Neural progenitor cell (in vitro differentiated cells): ENCODE results near the gene PTCH1. TPM values are rescaled to one million over a fixed set of nuclear protein-coding genes. Genes with fewer than 3 reads are reported as not detected.

Source experiments
- DNase-seq: peaks from one replicate; pipeline ENCODE4 v3.0.0-alpha.2; 2016; ENCODE audit warnings: low spot score
- H2AFZ ChIP-seq: fragments of 200-600 bp; sonication (generic); replicated peaks from 2 replicates; pipeline ENCODE4 v1.6.1; 2016; ENCODE audit warnings: antibody characterized with exemption
- H3F3A ChIP-seq: fragments of 200-600 bp; sonication (generic); 2 replicates; pipeline ENCODE4 v1.6.1; 2016; ENCODE audit warnings: antibody characterized with exemption, low read depth
- H3K27ac ChIP-seq: fragments of 200-600 bp; sonication (generic); 2 replicates; pipeline ENCODE4 v1.5.1; 2016; ENCODE audit warnings: mild to moderate bottlenecking
- H3K27me3 ChIP-seq: fragments of 200-600 bp; sonication (generic); 2 replicates; pipeline ENCODE4 v1.6.1; 2016; ENCODE audit warnings: mild to moderate bottlenecking, moderate library complexity
- H3K36me3 ChIP-seq: fragments of 200-600 bp; sonication (generic); 2 replicates; pipeline ENCODE4 v1.5.1; 2016
- H3K4me1 ChIP-seq: fragments of 200-600 bp; sonication (generic); 2 replicates; pipeline ENCODE4 v1.6.1; 2016; ENCODE audit warnings: mixed run types
- H3K4me2 ChIP-seq: fragments of 200-600 bp; sonication (generic); 2 replicates; pipeline ENCODE4 v1.6.1; 2016
- H3K4me3 ChIP-seq: fragments of 200-600 bp; sonication (generic); 2 replicates; pipeline ENCODE4 v1.5.1; 2016
- H3K79me2 ChIP-seq: fragments of 200-600 bp; sonication (generic); 2 replicates; pipeline ENCODE4 v1.6.1; 2016; ENCODE audit warnings: low read depth
- H3K9ac ChIP-seq: fragments of 200-600 bp; sonication (generic); 2 replicates; pipeline ENCODE4 v1.6.1; 2016
- H3K9me3 ChIP-seq: fragments of 200-600 bp; sonication (generic); 2 replicates; pipeline ENCODE4 v1.5.1; 2016; ENCODE audit warnings: low read depth
- H4K20me1 ChIP-seq: fragments of 200-600 bp; sonication (generic); 2 replicates; pipeline ENCODE4 v1.6.1; 2016; ENCODE audit warnings: low read depth
- H3K27ac Mint-ChIP-seq: 3 replicates; pipeline ENCODE4 v1.8.0; 2021; ENCODE audit warnings: mixed read lengths
- H3K27me3 Mint-ChIP-seq: 2 replicates; pipeline ENCODE4 v1.8.0; 2022; ENCODE audit warnings: low read depth, mild to moderate bottlenecking, inconsistent platforms, moderate library complexity, mixed read lengths; ENCODE audit not compliant: insufficient read depth
- H3K36me3 Mint-ChIP-seq: 3 replicates; pipeline ENCODE4 v1.8.0; 2021; ENCODE audit warnings: mixed read lengths
- H3K4me1 Mint-ChIP-seq: 3 replicates; pipeline ENCODE4 v1.8.0; 2021; ENCODE audit warnings: mixed read lengths
- H3K4me3 Mint-ChIP-seq: 3 replicates; pipeline ENCODE4 v1.8.0; 2021; ENCODE audit warnings: mild to moderate bottlenecking, moderate library complexity, mixed read lengths
- H3K9me3 Mint-ChIP-seq: 3 replicates; pipeline ENCODE4 v1.8.0; 2020; ENCODE audit warnings: mixed read lengths
- EZH2 ChIP-seq: fragments of 200-600 bp; sonication (generic); IDR thresholded peaks from 2 replicates; pipeline ENCODE4 v1.6.1; 2017; ENCODE audit warnings: antibody characterized with exemption, mild to moderate bottlenecking, moderate library complexity
- EZH2phosphoT487 ChIP-seq: fragments of 200-600 bp; sonication (generic); IDR thresholded peaks from 2 replicates; pipeline ENCODE4 v1.6.1; 2017; ENCODE audit warnings: antibody characterized with exemption
- total RNA-seq: library from RNA; depleted of rRNA; stranded (reverse); fragments of >200 nt; gene quantifications from 2 replicates; pipeline ENCODE4 v1.2.3, GENCODE V29; 2015; ENCODE audit warnings: low replicate concordance
- TF ChIP-seq, protein P1 (sequence below): fragments of 200-600 bp; sonication (generic); IDR thresholded peaks from 2 replicates; pipeline ENCODE4 v1.5.1; 2017; ENCODE audit warnings: antibody characterized with exemption, mild to moderate bottlenecking

Gene PTCH1
- 23.0 and 24.5 TPM in 2 replicates for total RNA-seq

GRCh38 chr9:95516734-95517558 lies at the start of gene PTCH1:
Gene PTCH1 (minus strand): TSS chr9:95516971.
- Mint-ChIP-seq H3K27me3 (peaks cover 16% of the 10 kb centered on the region), H3K27ac (peak within 1 kb of the TSS; percentile 5), H3K4me3 (peak within 1 kb of the TSS; percentile 94), H3K9me3 (peaks cover 4% of the 10 kb centered on the region), H3K4me1 (peaks cover 43% of the 10 kb centered on the region), H3K36me3 (no peaks in the 10 kb centered on the region)
- DNase-seq, result peak; percentile 91
- peak within 1 kb of the TSS; percentile 83 for H3K4me3 ChIP-seq
- H3K36me3 ChIP-seq, result no peaks in the 10 kb centered on the region
- peaks cover 40% of the 10 kb centered on the region for H4K20me1 ChIP-seq
- H3K4me2 ChIP-seq, result peak within 1 kb of the TSS; percentile 100
- H3F3A ChIP-seq, result peaks cover 59% of the 10 kb centered on the region
- no peaks in the 10 kb centered on the region for H3K9me3 ChIP-seq
- H3K4me1 ChIP-seq, result peaks cover 39% of the 10 kb centered on the region
- peak within 1 kb of the TSS; percentile 93 for H2AFZ ChIP-seq
- H3K9ac ChIP-seq, result no peak within 1 kb of the TSS
- H3K27ac ChIP-seq, result no peak within 1 kb of the TSS
- peaks cover 22% of the 10 kb centered on the region for H3K79me2 ChIP-seq
- TF ChIP-seq EZH2 (peak; percentile 93), EZH2phosphoT487 (peak; percentile 42)
- TF ChIP-seq, protein P1, sequence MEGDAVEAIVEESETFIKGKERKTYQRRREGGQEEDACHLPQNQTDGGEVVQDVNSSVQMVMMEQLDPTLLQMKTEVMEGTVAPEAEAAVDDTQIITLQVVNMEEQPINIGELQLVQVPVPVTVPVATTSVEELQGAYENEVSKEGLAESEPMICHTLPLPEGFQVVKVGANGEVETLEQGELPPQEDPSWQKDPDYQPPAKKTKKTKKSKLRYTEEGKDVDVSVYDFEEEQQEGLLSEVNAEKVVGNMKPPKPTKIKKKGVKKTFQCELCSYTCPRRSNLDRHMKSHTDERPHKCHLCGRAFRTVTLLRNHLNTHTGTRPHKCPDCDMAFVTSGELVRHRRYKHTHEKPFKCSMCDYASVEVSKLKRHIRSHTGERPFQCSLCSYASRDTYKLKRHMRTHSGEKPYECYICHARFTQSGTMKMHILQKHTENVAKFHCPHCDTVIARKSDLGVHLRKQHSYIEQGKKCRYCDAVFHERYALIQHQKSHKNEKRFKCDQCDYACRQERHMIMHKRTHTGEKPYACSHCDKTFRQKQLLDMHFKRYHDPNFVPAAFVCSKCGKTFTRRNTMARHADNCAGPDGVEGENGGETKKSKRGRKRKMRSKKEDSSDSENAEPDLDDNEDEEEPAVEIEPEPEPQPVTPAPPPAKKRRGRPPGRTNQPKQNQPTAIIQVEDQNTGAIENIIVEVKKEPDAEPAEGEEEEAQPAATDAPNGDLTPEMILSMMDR, result no peak
- peaks cover 94% of the 10 kb centered on the region for H3K27me3 ChIP-seq

DNA sequence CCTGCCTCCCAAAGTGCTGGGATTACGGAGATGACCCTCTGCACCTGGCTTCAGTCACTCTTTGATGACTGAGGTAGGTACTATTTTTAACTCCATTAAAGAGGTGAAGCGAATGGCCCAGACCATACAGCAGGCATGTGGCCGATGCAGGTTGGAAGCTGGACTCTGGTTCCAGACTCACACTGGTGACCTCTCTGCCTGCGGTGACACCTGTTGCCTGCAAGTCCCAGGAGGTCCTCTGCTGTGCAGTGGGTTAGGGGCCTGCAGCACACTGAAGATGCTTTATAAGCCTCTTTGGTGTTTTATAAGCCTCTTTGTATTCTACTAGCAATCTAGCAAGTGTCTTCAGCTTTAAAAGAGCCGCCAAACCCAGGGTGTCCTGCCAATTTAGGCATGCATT lies 49.2 kb upstream of the PTCH1 start:
- H3K4me3 Mint-ChIP-seq, result no peak overlapping the region
- peaks cover 4% of the 10 kb centered on the region for H3K27me3 Mint-ChIP-seq
- H3F3A ChIP-seq, result peaks cover 8% of the 10 kb centered on the region

DNA sequence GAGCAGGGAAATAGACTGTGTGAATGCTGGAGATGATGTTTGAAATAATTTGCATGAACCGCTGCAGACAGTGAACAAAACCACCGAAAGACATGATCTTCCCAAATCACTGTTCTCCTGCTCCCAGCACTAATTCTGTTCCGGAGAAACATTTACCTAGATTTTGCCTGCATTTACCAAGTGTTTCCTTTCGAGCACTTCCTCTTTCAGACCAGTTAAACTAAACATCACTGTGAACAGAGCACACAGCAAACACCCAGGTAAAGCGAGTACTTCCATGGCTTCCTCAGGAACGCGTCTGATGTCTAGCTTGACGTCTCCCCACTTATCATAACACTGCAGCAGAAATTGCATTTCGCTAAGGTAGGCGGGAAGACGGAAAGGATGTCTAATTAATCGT lies 45.1 kb upstream of the PTCH1 start:
- H3K36me3 ChIP-seq, result no peaks in the 10 kb centered on the region
- no peak overlapping the region for H3K4me2 ChIP-seq
- Mint-ChIP-seq H3K4me1 (peaks cover 16% of the 10 kb centered on the region), H3K9me3 (peaks cover 5% of the 10 kb centered on the region), H3K27ac (peak overlapping the region; percentile 31), H3K4me3 (no peak overlapping the region), H3K27me3 (peaks cover 11% of the 10 kb centered on the region), H3K36me3 (peaks cover 3% of the 10 kb centered on the region)
- H3F3A ChIP-seq, result peaks cover 4% of the 10 kb centered on the region
- no peaks in the 10 kb centered on the region for H3K79me2 ChIP-seq
- no peaks in the 10 kb centered on the region for H4K20me1 ChIP-seq
- peaks cover 53% of the 10 kb centered on the region for H3K27me3 ChIP-seq
- TF ChIP-seq, protein P1, result no peak
- TF ChIP-seq EZH2phosphoT487 (no peak), EZH2 (no peak)
- H3K4me3 ChIP-seq, result no peak overlapping the region
- DNase-seq, result no peak
- no peaks in the 10 kb centered on the region for H3K9me3 ChIP-seq
- peaks cover 12% of the 10 kb centered on the region for H3K4me1 ChIP-seq
- H3K27ac ChIP-seq, result no peak overlapping the region
- peak overlapping the region; percentile 59 for H2AFZ ChIP-seq
- no peak overlapping the region for H3K9ac ChIP-seq

More for the DNA sequence above, 49.2 kb upstream of the PTCH1 start:
- Histone ChIP-seq H3K79me2 (no peaks in the 10 kb centered on the region), H3K36me3 (no peaks in the 10 kb centered on the region), H3K9me3 (no peaks in the 10 kb centered on the region), H3K4me1 (peaks cover 13% of the 10 kb centered on the region), H3K9ac (no peak overlapping the region), H3K4me2 (no peak overlapping the region), H3K4me3 (no peak overlapping the region), H2AFZ (no peak overlapping the region), H3K27me3 (peaks cover 25% of the 10 kb centered on the region), H3K27ac (no peak overlapping the region), H4K20me1 (no peaks in the 10 kb centered on the region)
- Mint-ChIP-seq H3K9me3 (no peaks in the 10 kb centered on the region), H3K4me1 (peaks cover 20% of the 10 kb centered on the region), H3K36me3 (no peaks in the 10 kb centered on the region), H3K27ac (no peak overlapping the region)
- TF ChIP-seq EZH2 (no peak), EZH2phosphoT487 (no peak)
- TF ChIP-seq, protein P1, result no peak
- DNase-seq, result no peak
